Measurements from ENCODE around the gene SNX32.

Gene SNX32

GRCh38 chr11:65870706-65871681, 37.2 kb downstream of the SNX32 start:
- TF ChIP-seq GATA2 (IDR thresholded peaks at IDR 0.05; ENCODE audit: low read depth, low read length) (no peak), GATA3 (IDR thresholded peaks at IDR 0.05; ENCODE audit: low read depth, low read length) (no peak)

- TF ChIP-seq GATA3 (IDR thresholded peaks at IDR 0.05; ENCODE audit: low read depth, low read length) (no peak), GATA2 (IDR thresholded peaks at IDR 0.05; ENCODE audit: low read depth, low read length) (no peak)
Measured at GRCh38 chr11:65871811-65872548, 38.2 kb downstream of the SNX32 start.

GRCh38 chr11:65872586-65873317, 39.0 kb downstream of the SNX32 start, which contains the start of gene EFEMP2:
Gene EFEMP2, minus strand, starts transcription at chr11:65872800. Its CDS starts 446 bp downstream, at chr11:65872354.
- TF ChIP-seq GATA3 (IDR thresholded peaks at IDR 0.05; ENCODE audit: low read depth, low read length), result no peak
- no peak for TF ChIP-seq GATA2 (IDR thresholded peaks at IDR 0.05; ENCODE audit: low read depth, low read length)

- no peak for TF ChIP-seq GATA2 (IDR thresholded peaks at IDR 0.05; ENCODE audit: low read depth, low read length)
- TF ChIP-seq GATA3 (IDR thresholded peaks at IDR 0.05; ENCODE audit: low read depth, low read length), result no peak
Measured at GRCh38 chr11:65873318-65874156, 39.8 kb downstream of the SNX32 start.

GRCh38 chr11:65879617-65880016, 45.9 kb downstream of the SNX32 start, which contains the start of gene CTSW:
Gene CTSW, plus strand, starts transcription at chr11:65879837. Its CDS starts 18 bp downstream, at chr11:65879855.
- TF ChIP-seq GATA2 (IDR thresholded peaks at IDR 0.05; ENCODE audit: low read depth, low read length) (no peak), GATA3 (IDR thresholded peaks at IDR 0.05; ENCODE audit: low read depth, low read length) (no peak)

GRCh38 chr11:65880027-65880426, 46.3 kb downstream of the SNX32 start:
- TF ChIP-seq GATA2 (IDR thresholded peaks at IDR 0.05; ENCODE audit: low read depth, low read length) (no peak), GATA3 (IDR thresholded peaks at IDR 0.05; ENCODE audit: low read depth, low read length) (no peak)

- TF ChIP-seq GATA2 (IDR thresholded peaks at IDR 0.05; ENCODE audit: low read depth, low read length) (no peak), GATA3 (IDR thresholded peaks at IDR 0.05; ENCODE audit: low read depth, low read length) (no peak)
Measured at GRCh38 chr11:65880844-65881421, 47.2 kb downstream of the SNX32 start.

GRCh38 chr11:65882120-65883057, 48.6 kb downstream of the SNX32 start:
- TF ChIP-seq GATA2 (IDR thresholded peaks at IDR 0.05; ENCODE audit: low read depth, low read length) (no peak), GATA3 (IDR thresholded peaks at IDR 0.05; ENCODE audit: low read depth, low read length) (no peak)

- no peak for TF ChIP-seq GATA2 (IDR thresholded peaks at IDR 0.05; ENCODE audit: low read depth, low read length)
- TF ChIP-seq GATA3 (IDR thresholded peaks at IDR 0.05; ENCODE audit: low read depth, low read length), result no peak
Measured at GRCh38 chr11:65883058-65883761, 49.4 kb downstream of the SNX32 start.

GRCh38 chr11:65883786-65884715, 50.3 kb downstream of the SNX32 start:
- TF ChIP-seq GATA2 (IDR thresholded peaks at IDR 0.05; ENCODE audit: low read depth, low read length) (no peak), GATA3 (IDR thresholded peaks at IDR 0.05; ENCODE audit: low read depth, low read length) (no peak)
